Kidney tubule cell (primary cell): ENCODE results near the gene OCSTAMP.

Experiments used
- DNase-seq: peaks from one replicate; pipeline ENCODE4 v3.0.0-alpha.2; 2018; ENCODE audit warnings: low spot score

Gene OCSTAMP

DNA sequence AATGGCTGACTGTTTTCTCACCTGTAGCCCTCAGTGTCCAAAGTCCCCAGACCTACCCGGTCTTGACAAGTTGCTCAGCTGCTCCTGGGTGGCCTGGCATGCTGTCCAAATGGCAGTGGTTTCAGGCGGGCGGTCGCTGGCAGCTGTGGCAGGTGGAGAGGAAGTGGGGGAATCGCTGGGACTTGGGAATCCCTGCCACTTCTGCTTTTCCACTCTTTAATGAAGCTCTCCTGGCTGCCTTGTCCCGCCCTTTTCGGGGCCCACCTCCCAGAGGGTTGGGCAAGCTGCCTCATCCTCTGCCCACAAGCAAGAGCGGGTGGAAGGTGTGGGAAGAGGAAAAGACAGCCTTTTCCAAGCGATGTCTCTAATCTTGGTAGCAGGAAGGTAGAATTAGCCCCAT lies at the start of gene OCSTAMP:
TSS of gene OCSTAMP (minus strand) at position 194 of the 400 bp plus-strand sequence. CDS start at position 100, 94 bp downstream.
- DNase-seq, result no peak

DNA sequence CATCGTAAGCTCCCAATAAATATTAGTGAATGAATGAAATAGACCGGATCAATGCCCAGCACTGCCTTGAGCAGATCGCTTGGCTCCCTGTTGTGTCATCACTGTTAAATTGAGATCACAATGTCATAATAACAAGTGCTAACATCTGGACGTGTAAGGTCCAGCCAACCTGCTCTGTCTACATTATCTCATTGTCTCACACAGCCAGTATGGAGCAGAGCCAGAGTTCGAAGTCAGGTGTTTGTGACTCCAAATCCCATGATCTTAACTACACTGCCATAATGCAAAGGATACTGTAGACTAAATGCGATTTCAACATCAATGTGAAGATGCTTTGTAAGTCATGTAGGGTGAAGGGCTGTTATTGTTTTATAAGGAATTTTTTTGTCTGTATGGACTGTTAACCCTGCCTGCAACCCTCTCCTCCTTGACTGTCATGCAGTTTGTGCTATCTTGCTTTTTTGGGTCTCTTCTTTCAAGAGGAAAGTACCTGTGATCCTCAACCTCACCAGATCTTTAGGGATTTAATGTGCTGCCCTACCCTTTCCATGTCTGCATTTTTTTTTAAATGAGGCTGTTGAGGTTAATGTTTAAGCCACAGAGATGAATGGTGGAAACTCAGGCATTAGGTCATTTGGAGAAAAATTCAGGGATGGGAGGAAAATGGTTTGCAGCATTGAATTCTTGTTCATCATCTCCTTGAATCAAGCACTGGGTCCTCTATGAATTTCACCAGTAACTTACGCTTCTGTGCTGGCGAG lies 49.0 kb upstream of the OCSTAMP start:
- DNase-seq, result no peak

DNA sequence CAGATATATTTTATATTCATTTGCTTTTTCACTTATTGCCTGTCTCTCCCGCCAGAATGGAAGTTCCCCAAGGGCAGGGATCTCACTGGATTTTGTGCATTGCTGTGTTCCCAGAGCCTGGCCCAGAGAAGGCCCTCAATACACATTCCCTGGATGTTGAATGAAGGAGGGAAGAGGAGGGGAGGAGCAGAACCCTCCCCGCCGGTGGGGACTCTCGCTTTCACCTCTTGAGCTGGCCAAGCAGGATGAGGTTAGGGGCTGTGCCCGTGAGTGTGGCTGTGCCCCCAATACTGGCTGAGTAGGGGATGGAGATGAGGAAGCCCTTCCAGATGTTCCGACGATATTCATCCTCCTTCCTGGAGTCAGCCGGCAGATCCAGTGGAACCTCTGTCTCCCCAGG lies 45.5 kb upstream of the OCSTAMP start:
- DNase-seq, result no peak

DNA sequence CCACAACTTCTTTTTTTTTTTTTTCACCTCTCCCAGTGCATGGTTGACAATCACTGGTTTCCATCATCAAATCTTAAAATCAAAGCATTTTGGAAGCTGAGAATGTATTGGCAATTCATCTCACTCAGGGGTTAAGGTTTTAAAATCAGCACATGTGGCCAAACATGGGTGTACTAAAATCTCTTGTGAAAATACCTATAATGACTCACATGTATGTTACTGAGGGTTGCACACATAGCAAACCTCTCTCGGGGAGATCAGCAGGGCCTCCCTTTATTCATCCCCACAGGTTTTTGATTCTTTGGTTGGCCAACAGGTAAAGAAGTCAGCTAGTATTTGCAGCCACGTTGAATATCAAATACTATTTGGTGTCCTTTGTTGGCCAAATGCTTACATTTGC lies 44.3 kb upstream of the OCSTAMP start:
- DNase-seq, result no peak

GRCh38 chr20:46592580-46593362 lies 42.3 kb upstream of the OCSTAMP start:
- DNase-seq, result no peak

DNA sequence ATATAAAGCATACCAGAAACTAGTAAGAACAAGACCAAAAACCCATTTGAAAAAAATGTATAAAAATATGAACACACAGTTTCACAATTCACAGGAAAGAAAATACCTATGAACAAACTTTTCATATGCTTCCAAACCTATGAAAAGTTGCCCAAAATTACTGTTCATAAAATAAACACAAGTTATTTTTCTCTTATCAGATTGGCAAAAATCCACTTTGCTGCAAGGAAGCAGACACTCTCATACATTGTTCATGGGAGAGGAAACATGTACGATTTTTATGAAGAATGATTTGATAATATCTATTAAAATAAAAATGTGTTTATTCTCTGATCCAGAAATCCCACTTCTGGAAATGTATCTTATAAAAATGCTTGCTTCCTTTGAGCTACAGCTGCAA lies 40.0 kb upstream of the OCSTAMP start:
- DNase-seq, result no peak

- DNase-seq, result no peak
Measured at GRCh38 chr20:46588532-46589511, 38.4 kb upstream of the OCSTAMP start.

- no peak for DNase-seq
Measured at GRCh38 chr20:46587986-46588385, 37.5 kb upstream of the OCSTAMP start.

GRCh38 chr20:46586724-46587123 lies 36.3 kb upstream of the OCSTAMP start:
- no peak for DNase-seq

DNA sequence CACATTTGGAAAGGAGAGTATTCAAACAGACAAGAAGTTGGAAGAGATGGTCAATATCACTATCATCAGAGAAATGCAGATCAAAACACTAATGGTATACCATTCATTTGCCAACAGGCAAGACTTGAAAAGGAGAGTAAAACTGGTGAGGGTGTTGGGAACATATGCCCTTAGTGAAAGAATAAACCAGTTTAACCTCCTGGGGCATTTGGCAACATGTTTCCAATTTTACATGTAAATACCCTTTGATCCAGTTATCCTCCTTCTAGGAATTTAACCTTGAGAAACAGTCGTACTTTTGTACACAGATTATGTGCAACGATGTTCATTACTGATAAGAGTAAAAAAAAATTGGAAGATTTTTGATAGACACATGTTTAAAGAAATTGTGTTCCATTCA lies 34.1 kb upstream of the OCSTAMP start:
- DNase-seq, result no peak

- DNase-seq, result no peak
Measured at GRCh38 chr20:46583411-46584214, 33.2 kb upstream of the OCSTAMP start.

GRCh38 chr20:46582648-46583047 lies 32.2 kb upstream of the OCSTAMP start:
- no peak for DNase-seq

DNA sequence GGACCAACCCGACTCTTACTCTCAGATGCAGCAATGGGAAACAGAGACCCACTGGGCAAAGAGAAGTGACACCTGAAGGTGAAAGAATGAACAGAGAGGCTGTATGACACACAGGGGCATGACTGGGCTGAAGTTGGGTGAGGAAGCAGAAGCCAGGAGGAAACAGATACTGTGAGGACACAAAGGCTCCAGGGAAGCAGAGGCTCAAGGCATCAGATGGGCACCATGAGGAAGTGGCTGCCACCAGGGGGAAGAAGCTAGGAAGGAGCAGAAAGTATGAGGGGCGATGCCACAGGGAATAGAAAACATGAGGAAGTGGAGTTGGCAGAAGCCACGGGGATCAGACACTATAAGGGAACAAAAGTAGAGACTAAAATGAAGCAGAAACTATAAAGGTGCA lies 30.9 kb upstream of the OCSTAMP start:
- DNase-seq, result no peak

DNA sequence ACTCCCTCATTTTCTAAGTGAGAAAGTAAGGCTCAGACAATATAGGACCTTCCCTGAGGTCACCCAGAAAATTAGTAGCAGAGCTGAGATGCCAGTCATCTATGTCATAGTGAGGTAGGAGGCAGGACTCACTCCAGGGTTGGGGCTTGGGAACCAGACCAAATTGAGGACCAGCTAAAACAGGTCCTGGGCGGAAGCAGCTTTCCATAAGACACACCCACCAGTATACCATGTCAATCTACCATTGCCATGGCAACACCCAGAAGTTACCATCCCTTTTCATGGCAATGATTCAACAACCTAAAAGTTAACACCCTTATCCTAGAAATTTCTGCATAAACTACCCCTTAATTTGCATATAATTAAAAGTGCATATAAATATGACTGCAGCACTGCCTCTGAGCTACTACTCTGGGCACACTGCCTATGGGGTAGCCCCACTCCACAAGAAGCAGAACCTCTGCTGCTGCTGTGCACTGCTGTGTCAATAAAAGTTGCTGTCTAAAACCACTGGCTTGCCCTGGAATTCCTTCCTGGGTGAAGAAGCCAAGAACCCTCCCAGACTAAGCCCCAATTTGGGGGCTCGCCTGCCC lies 30.3 kb upstream of the OCSTAMP start:
- DNase-seq, result no peak

DNA sequence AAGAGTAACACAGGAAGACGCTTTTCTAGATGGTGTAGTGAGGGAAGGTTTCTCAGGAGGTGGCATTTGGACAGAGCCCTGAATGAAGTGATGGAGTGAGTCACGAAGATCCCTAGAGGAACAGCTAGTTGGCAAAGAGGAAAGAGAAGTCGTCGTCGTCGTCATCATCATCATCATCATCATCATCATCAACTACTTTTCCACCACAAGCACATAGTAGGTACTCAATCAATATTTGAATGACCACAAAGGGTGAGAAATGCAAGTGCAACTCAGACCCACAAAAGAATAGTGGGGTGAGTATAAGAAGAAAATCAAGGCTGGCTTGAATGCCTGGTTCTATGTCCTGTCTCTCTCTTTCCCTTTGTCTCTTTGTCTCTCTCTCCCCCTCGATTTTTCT lies 28.3 kb upstream of the OCSTAMP start:
- no peak for DNase-seq

- no peak for DNase-seq
Measured at GRCh38 chr20:46576774-46577395, 26.4 kb upstream of the OCSTAMP start.

DNA sequence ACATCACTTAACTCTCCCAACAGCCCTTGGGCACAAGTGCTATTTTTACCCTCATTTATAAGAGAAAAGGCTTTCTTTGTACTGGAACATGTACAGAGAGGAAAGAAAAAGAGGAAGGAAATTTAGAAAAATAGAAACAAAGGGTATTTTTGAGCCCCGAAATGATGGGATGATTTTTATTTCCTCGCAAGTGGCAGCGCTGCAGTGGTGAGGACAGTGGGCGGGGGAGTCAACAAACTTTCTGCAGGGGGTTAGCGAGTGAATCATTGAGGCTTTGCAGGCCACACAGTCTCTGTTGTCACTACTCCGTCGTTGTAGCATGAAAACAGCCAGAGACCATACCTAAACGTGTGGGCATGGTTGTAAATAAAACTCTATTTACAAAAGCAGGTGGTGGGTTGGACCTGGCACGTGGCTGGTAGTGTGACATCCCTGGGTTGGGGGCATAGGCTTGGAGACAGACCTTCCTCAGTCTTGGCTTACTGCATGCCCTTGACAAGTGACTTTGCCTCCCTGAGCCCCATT lies 25.5 kb upstream of the OCSTAMP start:
- no peak for DNase-seq

DNA sequence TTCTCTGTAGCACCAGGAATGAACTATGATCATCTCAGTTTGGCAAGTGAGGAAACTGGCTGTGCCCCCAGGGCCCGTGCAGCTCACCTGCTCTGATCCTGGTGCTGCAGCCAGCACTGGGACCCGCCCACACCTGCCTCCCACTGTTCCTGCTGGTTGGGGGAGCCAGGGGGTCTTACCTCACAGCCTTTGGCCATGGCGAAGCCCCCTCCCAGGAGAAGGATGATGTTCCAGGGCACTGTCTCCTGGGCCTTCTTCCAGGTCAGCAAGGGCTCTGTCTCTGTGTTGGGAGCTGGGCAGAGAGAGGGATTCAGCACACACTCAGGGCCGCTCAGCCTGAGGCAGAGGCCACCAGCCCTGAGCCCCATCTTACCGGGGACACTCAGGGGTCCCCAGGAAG lies 24.9 kb upstream of the OCSTAMP start:
- DNase-seq, result no peak

DNA sequence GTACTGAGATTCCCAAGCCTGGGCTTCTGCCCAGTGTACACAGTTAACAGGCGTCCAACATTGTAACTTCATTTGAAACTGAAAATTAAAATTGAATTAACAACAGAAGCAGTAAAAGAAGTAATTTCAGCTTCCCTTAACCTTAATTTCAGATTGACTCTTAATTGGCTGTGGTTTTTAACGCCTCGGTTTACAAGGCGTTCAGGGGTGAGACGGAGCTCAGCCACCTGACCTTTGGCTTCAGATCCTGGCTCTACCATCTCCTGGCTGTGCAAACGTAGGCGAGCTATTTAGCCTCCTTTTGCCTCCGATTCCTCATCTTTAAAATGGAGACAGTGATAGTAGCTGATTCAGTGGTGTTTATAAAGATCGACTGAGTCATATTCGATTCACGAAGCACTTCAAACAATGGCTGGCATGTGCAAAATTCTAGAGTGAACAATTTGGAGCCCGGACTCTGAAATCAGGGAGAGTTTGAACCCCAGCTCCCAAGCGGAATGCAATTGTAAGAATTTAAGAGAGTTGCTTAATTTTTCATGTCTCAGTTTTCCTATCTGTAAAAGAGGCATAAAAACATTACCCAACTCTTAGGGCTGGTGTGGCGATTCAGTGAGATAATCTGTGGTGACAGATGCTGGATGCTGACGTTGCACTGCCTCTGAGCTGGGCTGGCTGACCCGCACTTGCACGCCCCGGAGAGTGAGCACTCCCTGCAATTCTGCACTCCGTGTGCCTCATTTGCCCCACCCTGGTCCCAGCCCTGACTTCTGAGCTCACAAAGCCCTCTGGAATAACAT lies 23.5 kb upstream of the OCSTAMP start:
- DNase-seq, result no peak
